CD8-positive, alpha-beta T cell (primary cell): ENCODE results near the gene POTEF. TPM values are rescaled to one million over a fixed set of nuclear protein-coding genes. Genes with fewer than 3 reads are reported as not detected.

Experiments used
- total RNA-seq, 46 experiments: library from RNA in 2 of 46; stranded (reverse) in 2 of 46; gene quantifications; one replicate each; pipeline ENCODE4 v1.2.3 and lab custom pipeline; 2021 to 2026

POTEF gene
- total RNA-seq, 2 experiments from 2014 or later: not detected

Other genes starting within 250 kb of the POTEF start
- not detected for gene RAB6C, start 149.6 kb downstream of the POTEF start, total RNA-seq
- under 1 TPM; 0.22 to 0.27 TPM for gene CCDC74B, start 15.9 kb upstream of the POTEF start, total RNA-seq
- 100 to 1,000 TPM; 108 to 114 TPM for gene SMPD4, start 52.4 kb upstream of the POTEF start, total RNA-seq
- gene MZT2B, start 53.0 kb upstream of the POTEF start, total RNA-seq: 100 to 1,000 TPM; 212 to 224 TPM
- gene TUBA3E, start 69.2 kb upstream of the POTEF start, total RNA-seq: not detected
- gene IMP4, start 213.7 kb upstream of the POTEF start, total RNA-seq: 100 to 1,000 TPM; 108 to 120 TPM
- gene PTPN18, start 226.8 kb upstream of the POTEF start, total RNA-seq: 10 to 100 TPM; 18.1 to 20.6 TPM